GM12865 (cell line): ENCODE measurements around the gene NLN.
"Not testable (repeated sequence)": the region's sequence is repeated elsewhere in the genome, so short reads cannot be mapped to it uniquely, and the experiment has no call there.

Experiments used
- DNase-seq: peaks from one replicate; pipeline ENCODE4 v3.0.0; 2010; ENCODE audit warnings: low read depth
- H3K4me3 ChIP-seq: 2 replicates; pipeline ENCODE4 v1.5.1; 2011; ENCODE audit warnings: mild to moderate bottlenecking, low read depth, low read length, control low read depth
- TF ChIP-seq, protein P1 (sequence below): IDR thresholded peaks from 2 replicates; pipeline ENCODE4 v1.5.1; 2011; ENCODE audit warnings: low read length, control low read depth, low read depth, inconsistent platforms; ENCODE audit not compliant: insufficient read depth; ENCODE audit errors: missing control alignments

The NLN gene

DNA sequence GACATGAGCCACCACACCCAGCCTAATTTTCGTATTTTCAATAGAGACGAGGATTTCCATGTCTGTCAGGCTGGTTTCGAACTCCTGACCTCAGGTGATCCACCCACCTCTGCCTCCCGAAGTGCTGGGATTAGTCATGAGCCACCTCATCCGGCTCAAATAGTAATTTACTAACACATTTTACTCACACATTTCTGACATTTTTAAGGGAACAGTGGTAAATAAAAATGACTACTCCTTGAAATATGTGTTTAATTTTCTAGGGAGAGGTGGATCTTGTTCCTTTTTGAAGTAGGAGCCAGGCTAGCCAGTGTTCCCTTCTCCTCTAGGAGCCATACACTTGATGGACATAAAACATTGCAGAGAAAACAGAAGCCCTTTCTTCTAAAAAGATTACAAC lies 149.2 kb downstream of the NLN start:
- no peak for DNase-seq
- TF ChIP-seq, protein P1, sequence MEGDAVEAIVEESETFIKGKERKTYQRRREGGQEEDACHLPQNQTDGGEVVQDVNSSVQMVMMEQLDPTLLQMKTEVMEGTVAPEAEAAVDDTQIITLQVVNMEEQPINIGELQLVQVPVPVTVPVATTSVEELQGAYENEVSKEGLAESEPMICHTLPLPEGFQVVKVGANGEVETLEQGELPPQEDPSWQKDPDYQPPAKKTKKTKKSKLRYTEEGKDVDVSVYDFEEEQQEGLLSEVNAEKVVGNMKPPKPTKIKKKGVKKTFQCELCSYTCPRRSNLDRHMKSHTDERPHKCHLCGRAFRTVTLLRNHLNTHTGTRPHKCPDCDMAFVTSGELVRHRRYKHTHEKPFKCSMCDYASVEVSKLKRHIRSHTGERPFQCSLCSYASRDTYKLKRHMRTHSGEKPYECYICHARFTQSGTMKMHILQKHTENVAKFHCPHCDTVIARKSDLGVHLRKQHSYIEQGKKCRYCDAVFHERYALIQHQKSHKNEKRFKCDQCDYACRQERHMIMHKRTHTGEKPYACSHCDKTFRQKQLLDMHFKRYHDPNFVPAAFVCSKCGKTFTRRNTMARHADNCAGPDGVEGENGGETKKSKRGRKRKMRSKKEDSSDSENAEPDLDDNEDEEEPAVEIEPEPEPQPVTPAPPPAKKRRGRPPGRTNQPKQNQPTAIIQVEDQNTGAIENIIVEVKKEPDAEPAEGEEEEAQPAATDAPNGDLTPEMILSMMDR, result no peak
- H3K4me3 ChIP-seq, result no peak overlapping the region

DNA sequence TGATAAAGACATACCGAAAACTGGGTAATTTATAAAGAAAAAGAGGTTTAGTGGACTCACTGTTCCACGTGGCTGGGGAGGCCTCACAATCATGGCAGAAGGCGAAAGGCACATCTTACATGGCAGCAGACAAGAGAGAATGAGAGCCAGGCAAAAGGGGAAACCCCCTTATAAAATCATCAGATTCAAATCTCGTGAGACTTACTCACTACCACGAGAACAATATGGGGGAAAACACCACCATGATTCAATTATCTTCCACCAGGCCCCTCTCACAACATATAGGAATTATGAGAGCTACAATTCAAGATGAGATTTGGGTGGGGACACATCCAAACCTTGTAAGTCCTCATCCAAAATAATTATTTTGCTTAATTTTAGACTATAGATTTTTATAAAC lies 149.8 kb downstream of the NLN start:
- not testable (repeated sequence) for DNase-seq, H3K4me3 ChIP-seq

DNA sequence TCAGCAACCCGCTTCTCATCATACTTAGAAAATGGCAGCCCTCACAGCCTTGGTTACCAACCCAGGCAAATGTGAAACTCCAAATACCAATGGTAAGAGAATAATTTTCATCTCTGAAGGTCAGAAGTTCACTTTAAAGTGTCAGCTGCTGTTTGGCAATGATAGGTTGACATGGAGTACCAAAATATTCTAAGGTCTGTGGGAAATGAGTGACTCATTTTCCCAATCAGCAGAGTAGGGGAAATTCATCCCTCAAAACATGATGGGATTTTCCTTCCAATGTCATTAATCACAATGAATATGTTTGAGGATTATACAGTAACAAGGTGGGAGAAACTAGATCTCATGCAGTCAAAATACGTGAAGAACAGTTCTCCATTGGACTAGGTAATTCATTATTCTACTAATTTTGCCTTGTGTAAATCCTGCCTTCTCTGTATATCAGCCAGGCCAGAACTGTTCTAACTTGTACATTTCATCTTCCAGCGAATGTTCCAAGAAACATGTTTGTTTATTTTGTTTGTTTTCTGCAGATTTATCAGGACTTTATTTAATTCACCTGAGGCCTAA lies 151.3 kb downstream of the NLN start:
- TF ChIP-seq, protein P1, result no peak
- no peak for DNase-seq
- H3K4me3 ChIP-seq, result no peak overlapping the region

DNA sequence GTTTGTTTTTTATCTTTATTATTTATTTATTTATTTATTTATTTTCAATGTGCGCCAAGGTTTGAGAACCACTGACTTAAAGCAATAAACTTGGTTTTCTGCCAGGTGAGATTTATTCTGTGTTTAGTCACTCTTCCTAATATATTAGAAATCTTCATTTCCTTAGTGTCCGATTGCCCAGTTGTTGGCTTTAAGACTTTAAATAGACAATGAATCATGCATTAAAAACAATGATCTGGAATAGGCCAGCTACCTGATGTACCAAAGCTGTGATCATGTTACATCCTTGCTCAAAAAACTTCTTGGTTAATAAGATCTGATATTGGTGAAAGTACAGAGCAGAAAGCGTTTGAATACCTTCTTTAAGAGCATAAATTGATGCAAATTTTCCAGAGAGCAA lies 152.2 kb downstream of the NLN start:
- DNase-seq, result no peak
- no peak overlapping the region for H3K4me3 ChIP-seq
- TF ChIP-seq, protein P1, result no peak

DNA sequence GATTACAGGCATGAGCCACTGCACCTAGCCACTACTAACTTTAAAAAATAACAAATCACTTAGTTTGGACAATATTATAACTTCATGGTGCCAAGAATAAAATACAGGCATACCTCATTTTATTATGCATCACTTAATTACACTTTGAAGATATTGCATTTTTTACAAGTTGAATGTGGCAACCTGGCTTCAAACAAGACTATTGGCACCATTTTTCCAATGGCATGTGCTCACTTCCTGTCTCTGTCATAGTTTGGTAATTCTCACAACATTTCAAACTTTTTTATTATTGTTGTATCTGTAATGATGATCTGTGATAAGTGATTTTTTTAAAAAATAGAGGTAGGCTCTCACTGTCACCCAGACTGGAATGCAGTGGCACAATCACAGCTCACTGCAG lies 154.5 kb downstream of the NLN start:
- no peak for DNase-seq
- TF ChIP-seq, protein P1, result no peak
- no peak overlapping the region for H3K4me3 ChIP-seq

DNA sequence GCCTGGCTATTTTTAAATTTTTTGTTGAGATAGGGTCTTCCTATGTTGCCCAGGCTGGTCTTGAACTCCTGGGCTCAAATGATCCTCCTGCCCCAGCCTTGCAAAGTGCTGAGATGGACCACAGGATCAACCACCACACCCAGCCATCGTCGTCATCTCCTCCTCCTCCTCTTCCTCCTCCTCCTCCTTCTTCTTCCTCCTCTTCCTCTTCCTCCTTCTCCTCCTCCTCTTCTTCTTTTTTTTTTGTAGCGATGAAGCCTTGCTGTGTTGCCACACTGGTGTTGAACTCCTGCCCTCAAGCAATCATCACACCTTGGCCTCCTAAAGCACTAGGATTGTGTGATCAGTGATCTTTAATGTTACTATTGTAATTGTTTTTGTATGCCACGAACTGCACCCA lies 155.0 kb downstream of the NLN start:
- TF ChIP-seq, protein P1, result no peak
- DNase-seq, result no peak
- H3K4me3 ChIP-seq, result no peak overlapping the region
